ENCODE measurements around the gene SOX14. TPM values are rescaled to one million over a fixed set of nuclear protein-coding genes. Genes with fewer than 3 reads are reported as not detected.

The SOX14 gene
- polyA plus RNA-seq, 1 of the 3 experiments (the other 2 are of a cell fraction): not detected

- H3K27ac ChIP-seq (ENCODE audit: low read depth in 2 of 2, low read length in 1 of 2): no peak overlapping the region
- CTCF ChIA-PET: no interaction called here
- no peaks in the 10 kb centered on the region for H3K36me3 ChIP-seq (replicated peaks in 1 of 2; ENCODE audit: control insufficient read depth in 1 of 2, insufficient read depth in 2 of 2, low read length in 1 of 2)
- H3K4me1 ChIP-seq (ENCODE audit: control insufficient read depth in 1 of 2, insufficient read depth in 2 of 2, low read depth in 1 of 2, low read length in 1 of 2): peaks cover 0 to 19% of the 10 kb centered on the region in 2 experiments; a peak in 1 of 4 replicates
- H3F3A ChIP-seq (replicated peaks; ENCODE audit: insufficient read depth): no peaks in the 10 kb centered on the region
- no peak for TF ChIP-seq FOXJ3 (CRISPR knock-in tag; IDR thresholded peaks at IDR 0.05)
- no peak for TF ChIP-seq EP300 (IDR thresholded peaks at IDR 0.05; ENCODE audit: borderline replicate concordance in 1 of 2, low read depth in 1 of 2, low read length in 1 of 2)
- TF ChIP-seq GABPA (IDR thresholded peaks at IDR 0.05; ENCODE audit: low read depth): no peak
- TF ChIP-seq, protein P1, sequence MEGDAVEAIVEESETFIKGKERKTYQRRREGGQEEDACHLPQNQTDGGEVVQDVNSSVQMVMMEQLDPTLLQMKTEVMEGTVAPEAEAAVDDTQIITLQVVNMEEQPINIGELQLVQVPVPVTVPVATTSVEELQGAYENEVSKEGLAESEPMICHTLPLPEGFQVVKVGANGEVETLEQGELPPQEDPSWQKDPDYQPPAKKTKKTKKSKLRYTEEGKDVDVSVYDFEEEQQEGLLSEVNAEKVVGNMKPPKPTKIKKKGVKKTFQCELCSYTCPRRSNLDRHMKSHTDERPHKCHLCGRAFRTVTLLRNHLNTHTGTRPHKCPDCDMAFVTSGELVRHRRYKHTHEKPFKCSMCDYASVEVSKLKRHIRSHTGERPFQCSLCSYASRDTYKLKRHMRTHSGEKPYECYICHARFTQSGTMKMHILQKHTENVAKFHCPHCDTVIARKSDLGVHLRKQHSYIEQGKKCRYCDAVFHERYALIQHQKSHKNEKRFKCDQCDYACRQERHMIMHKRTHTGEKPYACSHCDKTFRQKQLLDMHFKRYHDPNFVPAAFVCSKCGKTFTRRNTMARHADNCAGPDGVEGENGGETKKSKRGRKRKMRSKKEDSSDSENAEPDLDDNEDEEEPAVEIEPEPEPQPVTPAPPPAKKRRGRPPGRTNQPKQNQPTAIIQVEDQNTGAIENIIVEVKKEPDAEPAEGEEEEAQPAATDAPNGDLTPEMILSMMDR (IDR thresholded peaks at IDR 0.05): no peak
- TF ChIP-seq, protein P2, sequence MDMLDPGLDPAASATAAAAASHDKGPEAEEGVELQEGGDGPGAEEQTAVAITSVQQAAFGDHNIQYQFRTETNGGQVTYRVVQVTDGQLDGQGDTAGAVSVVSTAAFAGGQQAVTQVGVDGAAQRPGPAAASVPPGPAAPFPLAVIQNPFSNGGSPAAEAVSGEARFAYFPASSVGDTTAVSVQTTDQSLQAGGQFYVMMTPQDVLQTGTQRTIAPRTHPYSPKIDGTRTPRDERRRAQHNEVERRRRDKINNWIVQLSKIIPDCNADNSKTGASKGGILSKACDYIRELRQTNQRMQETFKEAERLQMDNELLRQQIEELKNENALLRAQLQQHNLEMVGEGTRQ (IDR thresholded peaks at IDR 0.05; ENCODE audit: borderline replicate concordance, low read depth, low read length): no peak
- no peak for TF ChIP-seq YY1 (IDR thresholded peaks at IDR 0.05; ENCODE audit: low read depth)
- TF ChIP-seq FOXM1 (IDR thresholded peaks at IDR 0.05; ENCODE audit: low read depth): no peak
- TF ChIP-seq FOSL2 (IDR thresholded peaks at IDR 0.05; ENCODE audit: borderline replicate concordance, low read depth): no peak
- no peak for TF ChIP-seq MXI1 (IDR thresholded peaks at IDR 0.05; ENCODE audit: low read depth, low read length)
- TF ChIP-seq NFIC (IDR thresholded peaks at IDR 0.05; ENCODE audit: borderline replicate concordance): no peak
- no peak for TF ChIP-seq TEAD4 (IDR thresholded peaks at IDR 0.05; ENCODE audit: borderline replicate concordance, insufficient read depth)
- TF ChIP-seq TCF12 (IDR thresholded peaks at IDR 0.05): no peak
- H3K9me3 ChIP-seq: no peaks in the 10 kb centered on the region
- H3K4me2 ChIP-seq: peak overlapping the region; percentile 57
- POLR2A ChIA-PET: interaction anchor here (0.6 kb wide), 2 partner anchors 955 to 1017 kb away, joined by 3 to 6 read pairs; no protein-coding TSS in a partner anchor
- no peak overlapping the region; the same call in 1 of the 2 replicates for H2AFZ ChIP-seq (ENCODE audit: low read depth)
- peak; percentile 40 for DNase-seq
- H3K9me2 ChIP-seq: no peaks in the 10 kb centered on the region
- no peak overlapping the region for H3K9ac ChIP-seq
- H3K4me3 ChIP-seq (ENCODE audit: low read depth in 2 of 2, low read length in 1 of 2): peak overlapping the region in 1 of 2 experiments; percentile 37; a peak in 1 of 4 replicates
- WGBS (ENCODE audit: low lambda C conversion rate): 8% methylated on average over 21 of the region's 36 CpGs
- H4K20me1 ChIP-seq (ENCODE audit: insufficient read depth): no peaks in the 10 kb centered on the region
- peaks cover 98% of the 10 kb centered on the region for H3K27me3 ChIP-seq (ENCODE audit: insufficient read depth)
- H3K79me2 ChIP-seq (ENCODE audit: insufficient read depth): no peaks in the 10 kb centered on the region
Measured at GRCh38 chr3:137767538-137768360, 3.6 kb downstream of the SOX14 start.

Measured in SK-N-SH (cell line).